ENCODE data around the gene PTGR3.

Gene PTGR3

DNA sequence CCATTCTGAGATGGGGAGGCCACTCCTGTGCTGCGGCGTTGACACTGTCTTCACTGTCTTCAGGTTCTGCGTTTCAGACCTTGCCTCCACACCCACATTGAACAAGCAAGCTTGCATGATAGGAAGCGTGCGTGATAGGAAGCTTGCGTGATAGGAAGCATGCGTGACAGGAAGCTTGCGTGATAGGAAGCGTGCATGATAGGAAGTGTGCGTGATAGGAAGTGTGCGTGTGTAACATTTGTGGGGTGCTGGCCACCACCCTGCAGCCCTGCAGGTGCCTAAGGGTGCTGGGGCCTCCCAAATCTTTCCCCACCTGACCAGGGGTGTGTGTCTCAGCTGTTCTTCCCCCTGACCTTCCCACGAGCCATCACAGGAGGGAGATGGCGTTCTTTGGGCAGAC, 27.0 kb upstream of the PTGR3 start:
- DNase-seq (ENCODE audit: low read depth): no peak

DNA sequence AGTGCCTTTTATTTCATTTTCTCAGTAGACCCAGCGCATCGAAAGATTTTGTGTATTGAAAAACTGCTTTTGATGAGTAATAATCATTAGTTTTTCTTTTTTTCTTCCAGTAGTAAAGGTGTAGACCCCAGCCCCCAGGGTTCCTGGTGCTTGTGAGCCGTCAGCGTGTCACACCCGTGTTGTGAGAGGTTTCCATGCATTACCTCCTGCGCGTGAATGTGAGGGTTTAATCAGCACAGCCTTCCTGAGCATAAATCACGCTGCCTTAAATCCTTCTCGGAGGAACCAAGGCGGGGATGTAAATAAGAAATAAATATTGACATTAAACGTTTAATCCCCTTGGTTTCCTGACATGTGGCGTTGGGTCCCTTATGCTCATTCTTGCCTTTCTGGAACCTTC, 26.0 kb upstream of the PTGR3 start:
- DNase-seq (ENCODE audit: low read depth): no peak

DNA sequence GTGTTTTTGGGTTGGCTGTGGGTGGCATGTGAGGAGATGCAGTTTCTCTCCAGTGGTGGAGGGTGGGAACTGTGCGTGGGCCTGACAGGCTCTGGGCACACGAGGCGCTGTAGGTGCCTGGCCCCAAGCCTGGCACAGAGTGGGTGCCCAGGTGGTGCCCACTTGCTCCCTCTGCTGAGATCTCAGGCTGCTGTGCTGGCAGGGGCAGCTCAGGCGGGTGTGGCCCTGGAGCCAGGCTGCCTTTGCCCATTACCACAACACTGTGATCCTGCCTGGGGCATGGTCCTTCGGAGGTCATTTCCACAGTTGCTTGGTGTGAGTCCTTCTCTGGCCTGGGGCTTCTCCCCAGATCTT, 22.1 kb upstream of the PTGR3 start:
- no peak for DNase-seq (ENCODE audit: low read depth)

GRCh38 chr18:75230163-75231052, 21.5 kb upstream of the PTGR3 start:
- no peak for DNase-seq (ENCODE audit: low read depth)

DNA sequence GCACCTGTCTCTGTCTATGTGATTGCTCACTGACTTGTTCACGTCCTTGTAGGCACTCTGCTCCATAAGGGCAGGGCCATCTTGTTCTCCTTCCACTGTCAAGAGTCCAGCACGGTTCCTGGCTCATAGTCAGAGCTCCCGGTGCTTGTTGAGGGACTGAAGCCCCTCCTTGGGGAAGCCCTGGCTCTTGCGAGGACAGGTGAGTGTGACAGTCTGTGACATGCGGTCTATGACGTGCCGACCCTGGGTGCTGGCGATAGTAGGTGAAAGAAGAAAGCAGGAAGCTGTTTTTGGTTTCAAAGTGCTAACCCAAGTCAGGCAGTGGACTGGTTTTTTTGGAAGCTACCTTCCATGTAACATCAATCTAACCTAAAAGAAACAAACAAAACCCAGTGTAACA, 20.5 kb upstream of the PTGR3 start:
- DNase-seq (ENCODE audit: low read depth): no peak

GRCh38 chr18:75228967-75229366, 20.0 kb upstream of the PTGR3 start:
- no peak for DNase-seq (ENCODE audit: low read depth)

DNA sequence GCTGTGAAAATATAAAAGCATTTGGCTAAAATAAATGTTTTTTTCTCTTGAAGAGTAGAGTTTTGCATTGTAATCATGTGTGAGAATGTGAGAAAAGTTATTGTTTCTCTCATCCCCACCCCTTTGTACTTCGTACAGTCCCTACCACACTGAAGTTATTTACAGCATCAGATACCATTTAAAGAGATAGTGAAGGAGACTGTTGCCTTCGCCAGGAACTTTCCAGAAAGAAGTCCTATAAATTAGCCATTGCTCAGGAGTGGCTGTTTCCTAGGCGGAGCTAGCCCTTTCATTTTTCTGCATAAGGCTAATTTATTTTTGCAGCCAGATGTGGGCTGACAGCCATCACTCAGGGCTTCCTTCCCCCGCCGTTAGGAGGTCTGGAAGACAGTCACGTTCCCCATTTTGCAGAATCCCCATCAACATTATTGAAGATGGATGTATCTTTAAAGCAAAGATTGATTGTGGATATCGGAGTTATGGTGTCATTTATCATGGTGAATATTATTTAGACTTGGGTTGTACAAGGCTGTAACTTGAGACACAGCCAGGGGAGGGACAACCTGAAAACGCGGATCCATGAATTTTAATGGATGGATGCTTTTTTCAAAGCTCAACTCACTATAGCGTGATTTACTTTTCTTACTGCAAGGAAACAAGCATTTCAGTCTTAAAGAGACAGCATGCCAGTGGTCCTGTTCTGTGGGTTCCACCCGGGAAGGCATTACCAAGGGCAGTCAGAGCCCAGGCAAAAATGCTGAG, 18.8 kb upstream of the PTGR3 start:
- no peak for DNase-seq (ENCODE audit: low read depth)

DNA sequence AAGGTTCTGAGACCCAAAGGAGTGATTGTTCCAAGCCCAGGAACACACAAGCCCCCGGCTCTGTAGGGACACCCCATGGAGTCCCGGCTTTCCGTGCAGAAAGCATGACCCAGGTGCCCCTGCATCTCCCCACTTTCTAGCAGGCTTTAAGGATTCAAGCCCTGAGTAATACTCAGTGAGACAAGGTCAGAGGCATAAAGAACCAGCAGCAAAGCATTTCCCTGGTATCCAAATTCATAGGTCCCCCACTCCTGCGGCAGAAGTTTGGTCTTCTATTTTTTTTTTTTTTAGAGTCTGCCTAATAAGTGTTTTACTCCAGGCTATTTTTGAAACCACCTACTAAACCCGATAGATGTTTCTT, 18.0 kb upstream of the PTGR3 start:
- no peak for DNase-seq (ENCODE audit: low read depth)

DNA sequence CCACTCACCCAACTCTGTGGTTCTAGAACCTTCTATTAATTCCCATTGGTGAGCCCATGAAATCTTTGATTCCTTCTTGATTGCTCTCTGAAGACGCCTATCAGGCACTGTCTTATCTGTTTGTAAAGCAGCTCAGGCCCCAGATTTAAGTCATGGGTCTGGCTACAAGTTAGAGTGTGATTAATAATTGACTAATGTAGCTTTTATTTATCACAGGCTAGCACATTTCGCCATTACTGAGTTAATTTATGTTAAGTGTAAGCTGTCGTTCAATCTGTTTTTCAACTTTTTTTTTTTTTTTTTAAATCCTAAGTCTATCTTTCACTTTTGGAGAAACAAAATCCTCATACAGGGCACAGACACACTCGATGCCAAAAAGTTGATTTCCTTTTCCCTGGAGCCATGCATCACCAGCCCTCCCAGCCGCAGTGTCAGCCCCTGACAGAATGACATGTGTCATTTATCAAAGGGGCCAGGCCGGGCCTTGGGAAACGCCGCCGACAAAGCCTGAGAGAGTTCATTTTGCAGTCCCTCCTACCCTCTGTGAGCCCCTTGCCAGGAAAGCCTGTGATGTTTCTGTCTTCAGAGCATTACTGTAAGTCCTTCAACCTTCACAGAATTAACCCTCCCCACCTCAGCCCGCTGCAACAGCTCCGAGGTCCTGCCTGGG, 17.5 kb upstream of the PTGR3 start:
- DNase-seq (ENCODE audit: low read depth): no peak

GRCh38 chr18:75223687-75224347, 14.9 kb upstream of the PTGR3 start:
- no peak for DNase-seq (ENCODE audit: low read depth)

GRCh38 chr18:75222407-75222806, 13.5 kb upstream of the PTGR3 start:
- DNase-seq (ENCODE audit: low read depth): no peak

DNA sequence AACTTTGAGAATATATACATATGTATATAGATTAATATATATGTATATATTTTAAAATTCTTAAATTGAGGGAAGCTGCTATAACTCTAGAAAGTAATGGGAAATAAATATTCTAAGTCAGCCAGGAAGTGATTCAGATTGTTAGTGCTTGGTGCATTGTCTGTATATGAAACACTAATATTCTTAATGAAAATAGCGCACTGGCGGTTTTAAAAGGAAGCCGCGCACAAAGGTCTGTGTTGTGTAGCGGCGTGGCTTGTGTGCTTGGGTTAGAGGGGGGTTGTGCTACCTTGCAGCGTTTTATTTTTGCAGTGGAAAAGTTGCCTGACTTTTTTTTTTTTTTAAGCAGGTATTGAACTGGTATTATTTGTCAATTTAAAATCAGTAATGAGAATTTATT, 13.0 kb upstream of the PTGR3 start:
- no peak for DNase-seq (ENCODE audit: low read depth)

- DNase-seq (ENCODE audit: low read depth): no peak
Observed at GRCh38 chr18:75221397-75221796, 12.5 kb upstream of the PTGR3 start.

- no peak for DNase-seq (ENCODE audit: low read depth)
Observed at GRCh38 chr18:75220551-75221355, 11.8 kb upstream of the PTGR3 start.

DNA sequence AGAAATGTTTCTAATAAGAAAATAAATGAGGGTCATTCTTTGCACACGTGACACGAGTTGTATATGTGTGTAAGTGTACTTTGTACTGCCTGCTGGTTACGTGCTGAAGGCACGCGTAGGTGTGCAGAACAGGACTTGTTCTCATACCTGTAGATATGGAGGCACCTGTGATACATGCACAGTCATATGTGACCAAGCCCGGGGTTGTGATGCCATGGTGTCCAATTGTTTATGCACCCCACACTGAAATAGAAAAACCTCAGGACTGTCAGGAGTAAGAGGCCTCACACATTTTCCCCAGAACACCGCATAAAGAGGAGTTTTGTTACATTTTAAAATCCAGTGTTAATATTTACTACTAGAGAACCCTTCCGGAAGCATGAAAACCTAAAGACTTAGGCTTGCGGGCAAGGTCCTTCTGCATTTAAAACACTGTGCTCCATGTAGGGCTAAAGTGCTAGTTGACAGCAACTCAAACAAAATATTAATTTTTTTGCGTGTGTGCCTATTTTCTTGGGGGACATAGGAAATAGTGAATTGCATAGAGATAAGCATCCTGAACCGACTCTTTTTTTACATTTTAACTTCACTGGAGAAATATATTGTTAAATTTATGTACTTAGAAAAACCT, 10.9 kb upstream of the PTGR3 start:
- DNase-seq (ENCODE audit: low read depth): no peak

DNA sequence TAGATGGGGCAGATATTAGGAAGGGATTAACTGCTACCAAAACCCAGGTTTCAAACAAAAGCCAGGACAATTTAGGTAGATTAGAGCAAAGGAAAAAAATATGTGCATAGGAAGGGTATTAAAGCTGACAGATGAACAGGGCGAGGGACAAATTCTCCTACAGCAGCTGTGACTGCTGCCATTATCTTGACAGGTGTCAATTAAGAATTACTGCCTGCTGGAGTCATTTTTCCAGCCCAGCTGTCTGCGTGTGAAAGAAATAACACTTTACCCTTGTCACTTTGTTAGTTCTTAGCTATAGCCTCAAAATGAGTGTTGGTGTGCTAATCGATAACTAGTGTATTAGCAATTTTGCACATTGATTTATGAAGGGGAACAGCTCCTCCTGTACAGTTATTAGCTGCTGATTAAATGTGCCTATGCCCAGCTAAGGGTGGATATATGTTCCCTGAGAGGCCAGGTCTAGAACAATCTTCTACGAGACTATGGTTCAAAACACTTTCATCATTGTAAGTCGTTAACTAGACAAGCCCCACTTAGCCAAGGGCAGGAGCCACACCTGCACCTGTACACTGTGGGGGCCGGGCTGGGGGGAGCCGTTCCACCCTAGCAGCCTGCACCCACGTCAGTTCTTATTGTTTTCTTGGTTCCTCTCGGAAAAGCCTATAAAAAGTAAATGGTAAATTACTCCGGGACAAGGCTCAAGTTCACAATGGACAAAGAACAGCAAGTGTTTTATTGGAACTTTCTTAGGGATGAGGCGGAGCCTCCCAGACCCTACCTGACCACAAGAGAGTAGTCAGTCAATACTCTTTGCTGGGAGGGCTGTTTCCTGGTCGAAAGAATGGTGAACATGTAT, 9.4 kb upstream of the PTGR3 start:
- DNase-seq (ENCODE audit: low read depth): no peak

DNA sequence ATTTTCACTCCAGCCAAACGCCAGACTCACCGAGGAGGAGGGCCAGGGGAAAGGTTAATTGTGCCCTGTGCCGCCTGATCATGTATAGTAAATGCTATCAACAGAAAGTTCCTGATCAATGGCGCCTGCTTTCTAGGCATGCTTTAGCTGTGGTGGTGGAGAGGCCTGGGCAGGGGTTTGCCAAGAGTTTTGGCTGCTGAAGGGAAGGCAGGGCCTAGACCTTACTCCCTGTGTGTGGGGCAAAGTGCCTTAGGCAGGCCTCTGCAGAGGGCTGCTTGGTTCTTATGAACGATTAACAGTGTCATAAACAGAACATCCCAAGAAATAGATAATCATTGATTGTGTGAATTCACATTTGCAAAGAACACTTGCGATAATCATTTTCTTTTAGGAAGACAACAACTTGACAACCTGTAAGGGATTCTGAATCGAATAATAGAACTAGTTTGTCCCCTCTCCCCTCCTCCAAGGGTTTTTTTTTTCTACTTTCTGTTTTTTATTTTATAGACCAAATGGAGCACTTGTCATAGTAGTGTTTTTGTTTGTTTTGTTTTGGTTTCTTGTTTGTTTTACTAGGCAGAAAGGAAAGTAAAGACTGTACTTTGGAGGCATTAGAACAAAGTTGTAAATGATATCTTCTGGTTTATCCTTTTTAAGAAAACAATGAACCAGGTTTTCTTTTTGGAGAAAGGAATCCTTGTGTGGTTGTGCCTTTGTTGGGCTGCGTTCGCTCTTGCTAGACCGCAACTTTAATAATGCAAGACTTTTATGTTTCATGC, 8.2 kb upstream of the PTGR3 start:
- no peak for DNase-seq (ENCODE audit: low read depth)

- DNase-seq (ENCODE audit: low read depth): no peak
Observed at GRCh38 chr18:75216212-75216910, 7.4 kb upstream of the PTGR3 start.

- no peak for DNase-seq (ENCODE audit: low read depth)
Observed at GRCh38 chr18:75215663-75216062, 6.7 kb upstream of the PTGR3 start.
